GM19468 (cell line): ENCODE measurements around the gene TNNC1.

Source experiments
- ATAC-seq: cut with Tn5 transposase; IDR thresholded peaks from one replicate; pipeline ENCODE4 v1.9.1; 2021; ENCODE audit warnings: mild to moderate bottlenecking, moderate library complexity, moderate number of reproducible peaks; ENCODE audit not compliant: unreplicated experiment; ENCODE audit errors: extremely low read depth

TNNC1 gene

GRCh38 chr3:52484680-52485461, 31.0 kb upstream of the TNNC1 start:
- ATAC-seq: no peak

GRCh38 chr3:52483577-52484381, 29.9 kb upstream of the TNNC1 start:
- ATAC-seq: no peak

DNA sequence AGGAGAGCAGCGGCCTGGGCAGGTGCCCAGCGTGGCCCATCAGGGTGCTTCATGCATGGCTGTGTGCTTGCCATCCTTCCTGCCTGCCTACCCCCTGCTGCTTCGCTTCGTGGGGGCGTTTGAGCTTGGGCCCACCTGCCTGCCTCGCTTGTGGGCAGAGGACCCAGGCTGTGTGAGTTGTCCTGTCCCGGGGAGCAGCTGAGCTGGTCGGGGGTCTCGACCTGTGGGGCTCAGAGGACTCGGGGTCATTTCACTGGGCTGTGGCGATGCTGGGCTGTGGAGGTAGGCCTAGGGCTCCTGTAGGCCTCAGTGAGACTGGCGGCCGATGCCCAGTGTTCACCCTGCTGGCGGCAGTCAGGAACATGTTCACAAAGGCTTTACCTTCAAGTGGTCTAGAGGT, 29.2 kb upstream of the TNNC1 start:
- no peak for ATAC-seq

DNA sequence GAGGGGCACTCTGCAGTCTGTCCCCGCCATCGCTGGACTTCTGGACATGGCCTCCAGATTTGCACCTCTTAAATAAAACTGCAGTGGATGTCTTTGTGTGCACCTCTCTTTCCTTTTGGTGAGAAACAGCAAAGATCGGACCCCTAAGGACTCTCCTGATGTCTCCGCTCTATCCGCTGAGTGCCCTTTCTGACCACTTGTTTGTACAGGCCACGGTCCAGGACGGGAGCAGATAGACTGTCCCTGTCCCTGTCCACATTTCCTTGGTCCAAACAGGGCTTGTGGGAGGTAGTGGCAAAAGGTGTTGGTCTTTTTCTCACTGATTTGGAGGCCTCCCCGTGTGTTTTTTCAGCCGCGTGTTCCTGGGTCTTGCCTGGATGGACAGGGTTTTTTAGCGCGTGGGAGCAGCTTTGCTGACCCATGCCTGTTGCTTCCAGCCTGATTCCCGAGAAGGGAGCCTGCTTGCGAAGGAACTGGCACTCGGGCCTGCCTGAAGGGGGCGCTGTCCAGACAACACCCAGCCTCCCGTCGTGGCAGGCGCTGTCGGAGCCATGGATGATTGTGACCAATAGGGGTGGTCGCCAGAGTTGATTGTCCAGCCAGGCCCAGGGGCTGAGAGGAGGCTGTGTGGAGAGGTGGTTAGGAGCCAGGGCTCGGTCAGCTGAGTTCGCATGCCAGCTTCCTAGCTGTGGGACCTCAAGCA, 28.1 kb upstream of the TNNC1 start:
- no peak for ATAC-seq

DNA sequence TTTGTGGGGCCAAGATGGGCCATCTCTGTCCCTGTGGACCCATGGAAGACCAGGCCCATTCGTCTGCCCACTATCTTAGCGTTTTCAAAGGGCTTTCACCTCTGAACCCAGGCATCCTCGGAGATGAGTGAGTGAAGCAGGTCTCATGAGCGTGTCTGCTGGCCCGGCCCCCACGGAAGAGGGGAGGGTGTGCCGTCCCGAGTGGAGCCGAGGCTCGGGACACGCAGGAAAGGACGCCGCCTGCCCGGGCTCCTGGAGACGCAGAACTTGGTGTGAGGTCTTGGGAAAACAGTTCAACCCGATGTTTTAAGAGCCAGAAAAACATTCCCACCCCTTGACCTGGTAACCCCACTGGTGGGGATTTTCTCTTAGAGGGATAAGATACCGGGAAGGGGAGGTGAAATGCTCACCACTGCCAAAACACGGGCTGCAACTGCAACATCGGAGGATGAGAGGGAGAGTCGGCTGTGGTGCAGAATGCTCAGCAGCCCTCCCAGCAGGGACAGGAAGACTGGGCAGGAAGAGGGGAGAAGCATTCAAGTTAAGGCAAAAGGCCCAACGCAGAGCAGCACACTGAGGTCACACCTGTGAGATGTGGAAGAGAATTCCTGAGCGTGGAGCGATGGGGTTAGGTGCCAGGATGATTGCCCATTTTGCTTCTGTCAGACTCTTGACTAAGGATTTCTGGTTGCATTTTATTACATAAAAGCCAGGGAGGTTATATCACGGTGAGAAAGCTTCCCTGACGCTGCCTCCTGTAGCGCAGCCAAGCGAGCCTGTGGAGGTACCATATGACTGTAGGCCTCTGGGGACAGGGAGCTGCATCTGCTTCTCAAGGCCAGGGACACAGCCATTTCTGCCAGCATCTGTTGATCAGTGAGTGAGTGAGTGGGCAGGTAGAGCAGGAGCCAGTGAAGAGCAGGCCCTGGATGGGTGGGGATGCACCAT, 27.2 kb upstream of the TNNC1 start:
- no peak for ATAC-seq

GRCh38 chr3:52479877-52480575, 26.2 kb upstream of the TNNC1 start:
- ATAC-seq: no peak

GRCh38 chr3:52479037-52479876, 25.4 kb upstream of the TNNC1 start:
- no peak for ATAC-seq

DNA sequence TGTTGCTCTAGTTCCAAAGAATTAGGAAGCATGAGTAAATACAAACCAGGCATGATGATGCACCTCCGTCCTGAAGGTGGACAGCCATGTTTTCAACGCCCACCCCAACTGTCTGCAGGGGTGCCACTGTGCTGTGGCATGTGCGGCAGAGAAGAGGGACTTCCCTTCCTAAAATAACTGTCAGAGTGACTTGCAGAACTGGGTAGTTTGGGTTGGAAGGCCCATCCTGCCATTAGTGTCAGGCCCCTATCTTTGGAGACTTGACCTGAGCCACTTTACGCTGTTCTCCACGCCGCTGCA, 23.9 kb upstream of the TNNC1 start:
- ATAC-seq: no peak

- no peak for ATAC-seq
Observed at GRCh38 chr3:52477076-52477795, 23.4 kb upstream of the TNNC1 start.

DNA sequence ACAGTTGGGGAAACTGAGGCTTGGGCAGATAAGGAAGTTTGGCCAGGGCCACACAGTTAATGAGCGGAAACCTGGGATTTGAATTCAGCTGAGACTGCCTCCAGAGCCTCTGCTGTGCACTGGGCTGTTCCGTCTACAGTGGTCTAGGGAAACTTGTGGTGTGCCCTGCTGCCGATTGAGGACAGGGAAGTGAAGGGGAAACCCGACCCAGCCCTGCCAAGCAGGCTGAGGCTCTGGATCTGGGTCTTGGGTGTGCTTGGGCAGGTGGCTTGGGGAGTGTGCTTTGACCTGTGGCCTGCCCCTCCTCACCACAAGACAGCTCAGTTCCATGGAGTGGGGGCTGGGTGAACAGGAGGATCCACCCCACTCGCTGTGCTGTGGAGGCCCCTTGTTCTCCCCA, 19.2 kb upstream of the TNNC1 start:
- ATAC-seq: no peak

GRCh38 chr3:52472239-52473000, 18.6 kb upstream of the TNNC1 start:
- ATAC-seq: no peak

- ATAC-seq: no peak
Observed at GRCh38 chr3:52471371-52472238, 17.8 kb upstream of the TNNC1 start.

DNA sequence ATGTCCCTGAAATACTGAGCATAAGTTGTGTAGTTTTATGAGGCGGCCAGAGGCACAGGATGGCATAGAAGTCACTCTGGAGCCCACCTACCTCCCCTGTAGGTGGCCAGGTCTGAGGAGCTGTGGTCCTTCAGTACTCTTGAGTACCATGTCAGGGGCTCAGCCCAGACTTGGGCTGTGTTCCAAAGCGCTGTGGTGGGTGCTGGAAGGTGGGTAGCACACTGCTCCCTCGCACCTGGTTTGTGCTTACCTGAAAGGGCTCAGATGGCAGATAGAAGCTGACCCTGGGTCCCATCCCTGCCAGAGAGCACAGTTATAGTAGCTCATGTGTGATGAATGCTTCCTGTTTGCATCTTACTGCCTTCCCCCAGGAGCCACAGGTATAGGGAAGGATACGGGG, 17.1 kb upstream of the TNNC1 start:
- no peak for ATAC-seq

DNA sequence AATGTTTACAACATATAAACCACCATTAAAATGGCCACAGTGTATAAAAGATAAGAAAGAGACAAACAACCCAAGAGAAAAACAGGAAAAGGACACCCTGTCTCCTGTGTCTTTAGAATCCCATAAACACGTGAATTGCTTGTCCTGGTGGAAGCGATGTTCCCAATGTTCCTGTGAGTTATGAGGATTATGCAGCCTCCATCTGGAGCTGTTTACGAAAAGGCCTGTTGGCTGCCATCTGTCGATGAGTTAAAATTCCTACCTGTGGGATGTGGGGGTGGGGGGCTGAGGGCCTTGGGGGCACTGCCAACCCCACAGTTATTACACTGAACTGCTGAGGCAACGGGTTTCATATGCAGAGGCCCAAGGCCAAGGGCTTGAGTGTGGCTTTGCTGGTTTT, 15.2 kb upstream of the TNNC1 start:
- ATAC-seq: no peak

DNA sequence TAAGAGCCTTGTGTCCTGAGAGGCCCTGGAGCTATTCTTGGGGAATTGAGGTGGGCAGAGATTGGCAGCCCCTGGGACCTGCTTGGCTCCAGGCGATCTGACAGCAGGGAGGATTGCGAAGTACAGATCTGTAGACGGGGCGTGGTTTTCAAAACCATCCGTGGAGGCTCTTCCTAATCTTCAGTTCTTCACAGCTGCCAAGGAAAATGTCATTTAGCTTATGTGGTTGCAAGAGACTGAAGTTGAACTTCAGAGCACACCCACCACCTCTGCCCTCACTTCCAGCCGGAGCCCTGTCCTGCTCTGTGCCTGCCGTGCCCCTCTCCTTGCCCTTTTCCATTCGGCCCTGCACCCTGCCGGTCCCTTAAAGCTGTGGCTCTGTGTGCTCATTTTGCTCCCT, 14.5 kb upstream of the TNNC1 start:
- ATAC-seq: no peak

DNA sequence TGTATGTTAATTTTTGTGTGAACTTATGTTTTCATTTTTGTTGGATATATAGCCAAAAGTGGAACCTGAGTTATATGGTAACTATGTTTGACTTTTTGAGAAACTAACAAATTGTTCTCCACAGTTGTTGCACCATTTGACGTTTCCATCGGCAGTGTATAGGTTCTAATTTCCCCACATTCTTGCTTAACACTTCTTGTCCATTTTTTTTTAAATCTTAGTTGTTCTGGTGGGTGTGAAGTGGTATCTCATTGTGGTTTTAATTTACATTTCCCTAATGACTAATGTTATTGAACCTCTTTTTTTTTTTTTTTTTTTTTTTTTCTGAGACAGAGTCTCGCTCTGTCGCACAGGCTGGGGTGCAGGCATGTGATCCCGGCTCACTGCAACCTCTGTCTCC, 9.6 kb upstream of the TNNC1 start:
- no peak for ATAC-seq
